H9 (cell line): ENCODE data around the gene HCFC2. TPM values are rescaled to one million over a fixed set of nuclear protein-coding genes. Genes with fewer than 3 reads are reported as not detected.

ENCODE experiments used
- DNase-seq: peaks from one replicate; pipeline ENCODE4 v3.0.0-alpha.2; 2017
- H2AFZ ChIP-seq: one replicate; pipeline ENCODE4 v1.6.1; 2013; ENCODE audit warnings: mild to moderate bottlenecking, low read length, control low read depth, moderate library complexity
- H2AK5ac ChIP-seq: 2 replicates; pipeline ENCODE4 v1.6.1; 2013; ENCODE audit warnings: low read length, control low read depth, mixed read lengths; ENCODE audit not compliant: insufficient read length
- H2BK120ac ChIP-seq: one replicate; pipeline ENCODE4 v1.6.1; 2013; ENCODE audit warnings: low read depth, mild to moderate bottlenecking, low read length, control low read depth, inconsistent platforms; ENCODE audit not compliant: poor library complexity, severe bottlenecking
- H2BK12ac ChIP-seq: 2 replicates; pipeline ENCODE4 v1.6.1; 2013; ENCODE audit warnings: low read length, control low read depth, mixed read lengths, low read depth; ENCODE audit not compliant: insufficient read length
- H2BK15ac ChIP-seq: 2 replicates; pipeline ENCODE4 v1.6.1; 2013; ENCODE audit warnings: low read depth, low read length, control low read depth
- H2BK20ac ChIP-seq: one replicate; pipeline ENCODE4 v1.6.1; 2013; ENCODE audit warnings: low read depth, mild to moderate bottlenecking, low read length, control low read depth, inconsistent platforms; ENCODE audit not compliant: poor library complexity, severe bottlenecking
- H2BK5ac ChIP-seq: 2 replicates; pipeline ENCODE4 v1.6.1; 2013; ENCODE audit warnings: low read length, control low read depth, mixed read lengths; ENCODE audit not compliant: insufficient read length
- H3K14ac ChIP-seq: 2 replicates; pipeline ENCODE4 v1.6.1; 2013; ENCODE audit warnings: low read length, control low read depth; ENCODE audit not compliant: insufficient read depth
- H3K18ac ChIP-seq: 2 replicates; pipeline ENCODE4 v1.6.1; 2013; ENCODE audit warnings: low read depth, mild to moderate bottlenecking, mixed read lengths, low read length, control low read depth; ENCODE audit not compliant: insufficient read length
- H3K23ac ChIP-seq: 2 replicates; pipeline ENCODE4 v1.6.1; 2013; ENCODE audit warnings: low read length, control low read depth, mixed read lengths, low read depth; ENCODE audit not compliant: insufficient read length
- H3K23me2 ChIP-seq: 2 replicates; pipeline ENCODE4 v1.6.1; 2013; ENCODE audit warnings: low read depth, mild to moderate bottlenecking, mixed read lengths, low read length, control low read depth; ENCODE audit not compliant: insufficient read length, poor library complexity, severe bottlenecking
- H3K27ac ChIP-seq: 2 replicates; pipeline ENCODE4 v1.5.1; 2013; ENCODE audit warnings: low read length, control low read depth, mixed read lengths, low read depth; ENCODE audit not compliant: insufficient read length
- H3K27me3 ChIP-seq: 2 replicates; pipeline ENCODE4 v1.6.1; 2013; ENCODE audit warnings: low read length, control low read depth, inconsistent platforms; ENCODE audit not compliant: insufficient read depth
- H3K4ac ChIP-seq: 2 replicates; pipeline ENCODE4 v1.6.1; 2013; ENCODE audit warnings: low read depth, mild to moderate bottlenecking, control low read depth, inconsistent platforms, low read length, moderate library complexity
- H3K4me1 ChIP-seq: 2 replicates; pipeline ENCODE4 v1.6.1; 2013; ENCODE audit warnings: low read length, control low read depth, inconsistent platforms; ENCODE audit not compliant: insufficient read depth
- H3K4me2 ChIP-seq: 2 replicates; pipeline ENCODE4 v1.6.1; 2013; ENCODE audit warnings: low read length, control low read depth, mixed read lengths; ENCODE audit not compliant: insufficient read length, insufficient read depth
- H3K56ac ChIP-seq: 2 replicates; pipeline ENCODE4 v1.6.1; 2013; ENCODE audit warnings: low read depth, mild to moderate bottlenecking, mixed read lengths, low read length, control low read depth; ENCODE audit not compliant: insufficient read length
- H3K79me1 ChIP-seq: 2 replicates; pipeline ENCODE4 v1.6.1; 2013; ENCODE audit warnings: low read depth, mild to moderate bottlenecking, moderate library complexity, low read length, control low read depth, inconsistent platforms; ENCODE audit not compliant: insufficient read depth, poor library complexity, severe bottlenecking
- H3K79me2 ChIP-seq: 2 replicates; pipeline ENCODE4 v1.6.1; 2013; ENCODE audit warnings: low read length, control low read depth, inconsistent platforms; ENCODE audit not compliant: insufficient read depth
- H3K9ac ChIP-seq: 2 replicates; pipeline ENCODE4 v1.6.1; 2013; ENCODE audit warnings: low read length, control low read depth, mixed read lengths; ENCODE audit not compliant: insufficient read length; ENCODE audit errors: extremely low read depth
- H3K9me3 ChIP-seq: one replicate; pipeline ENCODE4 v1.6.1; 2013; ENCODE audit warnings: low read depth, low read length, inconsistent platforms; ENCODE audit not compliant: control insufficient read depth
- H3T11ph ChIP-seq: one replicate; pipeline ENCODE4 v1.6.1; 2013; ENCODE audit warnings: mild to moderate bottlenecking, low read length, control low read depth, inconsistent platforms
- H4K20me1 ChIP-seq: one replicate; pipeline ENCODE4 v1.6.1; 2013; ENCODE audit not compliant: control insufficient read depth, insufficient read length, insufficient read depth
- H4K5ac ChIP-seq: 2 replicates; pipeline ENCODE4 v1.6.1; 2013; ENCODE audit warnings: low read depth, mild to moderate bottlenecking, mixed read lengths, low read length, control low read depth; ENCODE audit not compliant: insufficient read length
- H4K8ac ChIP-seq: replicated peaks from 2 replicates; pipeline ENCODE4 v1.6.1; 2013; ENCODE audit warnings: low read length, control low read depth, mixed read lengths, low read depth; ENCODE audit not compliant: insufficient read length
- H4K91ac ChIP-seq: 2 replicates; pipeline ENCODE4 v1.6.1; 2013; ENCODE audit warnings: low read depth, mild to moderate bottlenecking, moderate library complexity, mixed read lengths, low read length, control low read depth; ENCODE audit not compliant: insufficient read length
- H3K27ac Mint-ChIP-seq, 3 experiments: 2 replicates in 2 of 3; 3 replicates in 1 of 3; pipeline ENCODE4 v1.8.0; 2020 to 2021; ENCODE audit warnings: mixed read lengths in 3 of 3, mild to moderate bottlenecking in 1 of 3, moderate library complexity in 1 of 3
- H3K27me3 Mint-ChIP-seq: 2 replicates; pipeline ENCODE4 v1.8.0; 2021; ENCODE audit warnings: low read depth, mild to moderate bottlenecking, moderate library complexity, mixed read lengths
- H3K36me3 Mint-ChIP-seq, 3 experiments: 2 replicates in 2 of 3; 3 replicates in 1 of 3; pipeline ENCODE4 v1.8.0; 2020 to 2021; ENCODE audit warnings: low read depth in 3 of 3, mixed read lengths in 3 of 3; ENCODE audit not compliant: insufficient read depth in 1 of 3
- H3K4me1 Mint-ChIP-seq, 2 experiments: 2 replicates each; pipeline ENCODE4 v1.8.0; 2020; ENCODE audit warnings: mixed read lengths in 2 of 2
- H3K4me3 Mint-ChIP-seq, 2 experiments: 2 replicates in 1 of 2; 3 replicates in 1 of 2; pipeline ENCODE4 v1.8.0; 2020 to 2021; ENCODE audit warnings: mild to moderate bottlenecking in 2 of 2, mixed read lengths in 2 of 2, moderate library complexity in 1 of 2
- H3K9me3 Mint-ChIP-seq, 2 experiments: 2 replicates in 1 of 2; 3 replicates in 1 of 2; pipeline ENCODE4 v1.8.0; 2020; ENCODE audit warnings: mild to moderate bottlenecking in 2 of 2, mixed read lengths in 2 of 2, moderate library complexity in 1 of 2
- WGBS: extraction: QIAGEN DNeasy Blood & Tissue Kit; methylation state at CpG from one replicate; pipeline ENCODE4 v1.1.7; 2013; ENCODE audit warnings: missing lambda C conversion rate, low lambda C conversion rate, mixed read lengths; ENCODE audit not compliant: insufficient read length; ENCODE audit errors: extremely low coverage; 5-methylcytosine and 5-hydroxymethylcytosine counted together
- total RNA-seq: library from RNA; stranded (reverse); gene quantifications from 2 replicates; pipeline ENCODE4 v1.2.1, GENCODE V29; 2021
- TF ChIP-seq, protein P1 (sequence below): fragments of 200-600 bp; sonication (generic); conservative IDR thresholded peaks from 3 replicates; pipeline ENCODE4 v1.8.0; 2021; ENCODE audit warnings: antibody characterized with exemption, mild to moderate bottlenecking

HCFC2 gene
- total RNA-seq, 1 experiment from 2014 or later: 1.9 TPM

DNA sequence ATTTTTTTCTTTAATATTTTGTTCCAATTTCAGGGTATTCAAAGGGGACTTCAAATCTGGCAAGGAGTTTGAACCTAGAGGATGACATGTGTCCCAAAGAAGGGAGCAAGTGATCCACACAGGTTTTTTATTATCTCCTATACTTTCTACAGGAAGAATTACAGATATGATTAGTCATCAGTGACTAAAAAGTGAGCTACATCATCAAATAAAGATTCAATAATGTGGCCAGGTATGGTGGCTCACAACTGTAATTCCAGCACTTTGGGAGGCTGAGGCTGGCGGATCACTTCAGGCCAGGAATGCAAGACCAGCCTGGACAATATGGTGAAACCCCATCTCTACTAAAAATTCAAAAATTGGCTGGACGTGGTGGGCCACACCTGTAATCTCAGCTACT lies 38.6 kb upstream of the HCFC2 start:
- TF ChIP-seq, protein P1, sequence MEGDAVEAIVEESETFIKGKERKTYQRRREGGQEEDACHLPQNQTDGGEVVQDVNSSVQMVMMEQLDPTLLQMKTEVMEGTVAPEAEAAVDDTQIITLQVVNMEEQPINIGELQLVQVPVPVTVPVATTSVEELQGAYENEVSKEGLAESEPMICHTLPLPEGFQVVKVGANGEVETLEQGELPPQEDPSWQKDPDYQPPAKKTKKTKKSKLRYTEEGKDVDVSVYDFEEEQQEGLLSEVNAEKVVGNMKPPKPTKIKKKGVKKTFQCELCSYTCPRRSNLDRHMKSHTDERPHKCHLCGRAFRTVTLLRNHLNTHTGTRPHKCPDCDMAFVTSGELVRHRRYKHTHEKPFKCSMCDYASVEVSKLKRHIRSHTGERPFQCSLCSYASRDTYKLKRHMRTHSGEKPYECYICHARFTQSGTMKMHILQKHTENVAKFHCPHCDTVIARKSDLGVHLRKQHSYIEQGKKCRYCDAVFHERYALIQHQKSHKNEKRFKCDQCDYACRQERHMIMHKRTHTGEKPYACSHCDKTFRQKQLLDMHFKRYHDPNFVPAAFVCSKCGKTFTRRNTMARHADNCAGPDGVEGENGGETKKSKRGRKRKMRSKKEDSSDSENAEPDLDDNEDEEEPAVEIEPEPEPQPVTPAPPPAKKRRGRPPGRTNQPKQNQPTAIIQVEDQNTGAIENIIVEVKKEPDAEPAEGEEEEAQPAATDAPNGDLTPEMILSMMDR: no peak
- H2BK12ac ChIP-seq: no peak overlapping the region
- no peaks in the 10 kb centered on the region for H3K27me3 ChIP-seq
- no peak overlapping the region for H3K4me3 Mint-ChIP-seq
- peaks cover 11 to 15% of the 10 kb centered on the region in 2 experiments for H3K9me3 Mint-ChIP-seq
- H2AFZ ChIP-seq: no peak overlapping the region
- H3K9ac ChIP-seq: no peak overlapping the region
- no peak overlapping the region for H4K5ac ChIP-seq
- WGBS: no CpG with 5 or more reads among the region's 2 CpGs
- H3K36me3 Mint-ChIP-seq: peaks cover 2 to 8% (median 5%) of the 10 kb centered on the region in 3 experiments; a peak in 3 of 7 replicates
- no peak overlapping the region for H3K18ac ChIP-seq
- H3K79me1 ChIP-seq: no peaks in the 10 kb centered on the region
- H2BK15ac ChIP-seq: no peak overlapping the region
- no peaks in the 10 kb centered on the region for H3K79me2 ChIP-seq
- H3K27me3 Mint-ChIP-seq: peaks cover 7% of the 10 kb centered on the region
- H4K20me1 ChIP-seq: no peaks in the 10 kb centered on the region
- H3K4me1 ChIP-seq: no peaks in the 10 kb centered on the region
- H2BK5ac ChIP-seq: no peak overlapping the region
- H3K9me3 ChIP-seq: no peaks in the 10 kb centered on the region
- no peak overlapping the region for H4K91ac ChIP-seq
- no peak overlapping the region for H2BK20ac ChIP-seq
- H2BK120ac ChIP-seq: no peak overlapping the region
- H3K4ac ChIP-seq: no peak overlapping the region
- DNase-seq: no peak
- no peaks in the 10 kb centered on the region for H3K4me1 Mint-ChIP-seq
- H2AK5ac ChIP-seq: no peak overlapping the region
- no peak overlapping the region for H3K14ac ChIP-seq
- no peak overlapping the region for H3K27ac Mint-ChIP-seq
- no peak overlapping the region for H3K56ac ChIP-seq
- H3K23me2 ChIP-seq: no peaks in the 10 kb centered on the region
- H4K8ac ChIP-seq: no peak overlapping the region
- no peak overlapping the region for H3K27ac ChIP-seq
- H3K4me2 ChIP-seq: no peak overlapping the region
- no peak overlapping the region for H3K23ac ChIP-seq
- H3T11ph ChIP-seq: no peak overlapping the region
